Measurements from ENCODE around the gene TUBA3E.
"Not testable (repeated sequence)": the region's sequence is repeated elsewhere in the genome, so short reads cannot be mapped to it uniquely, and the experiment has no call there.

DNA sequence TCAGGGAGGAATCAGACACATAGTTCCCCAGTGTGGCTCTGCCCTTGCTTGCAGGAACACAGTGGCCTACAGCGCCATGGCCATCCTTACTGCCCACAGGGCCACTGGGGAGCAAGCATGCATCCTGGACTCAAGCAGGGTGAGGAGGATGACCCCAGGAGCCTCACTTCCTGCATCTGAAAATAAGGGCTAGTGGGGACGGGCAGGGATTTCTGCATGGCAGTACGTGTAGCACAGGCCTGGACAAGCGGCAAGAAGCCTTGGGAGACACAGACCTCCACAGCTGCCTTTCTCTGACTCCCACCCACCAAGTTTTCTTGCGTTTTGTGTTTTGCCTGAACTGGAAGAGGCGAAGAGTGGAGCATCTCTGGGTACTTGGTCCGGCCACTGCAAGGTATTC lies 35.8 kb downstream of the TUBA3E start:
- TF ChIP-seq, protein P1, sequence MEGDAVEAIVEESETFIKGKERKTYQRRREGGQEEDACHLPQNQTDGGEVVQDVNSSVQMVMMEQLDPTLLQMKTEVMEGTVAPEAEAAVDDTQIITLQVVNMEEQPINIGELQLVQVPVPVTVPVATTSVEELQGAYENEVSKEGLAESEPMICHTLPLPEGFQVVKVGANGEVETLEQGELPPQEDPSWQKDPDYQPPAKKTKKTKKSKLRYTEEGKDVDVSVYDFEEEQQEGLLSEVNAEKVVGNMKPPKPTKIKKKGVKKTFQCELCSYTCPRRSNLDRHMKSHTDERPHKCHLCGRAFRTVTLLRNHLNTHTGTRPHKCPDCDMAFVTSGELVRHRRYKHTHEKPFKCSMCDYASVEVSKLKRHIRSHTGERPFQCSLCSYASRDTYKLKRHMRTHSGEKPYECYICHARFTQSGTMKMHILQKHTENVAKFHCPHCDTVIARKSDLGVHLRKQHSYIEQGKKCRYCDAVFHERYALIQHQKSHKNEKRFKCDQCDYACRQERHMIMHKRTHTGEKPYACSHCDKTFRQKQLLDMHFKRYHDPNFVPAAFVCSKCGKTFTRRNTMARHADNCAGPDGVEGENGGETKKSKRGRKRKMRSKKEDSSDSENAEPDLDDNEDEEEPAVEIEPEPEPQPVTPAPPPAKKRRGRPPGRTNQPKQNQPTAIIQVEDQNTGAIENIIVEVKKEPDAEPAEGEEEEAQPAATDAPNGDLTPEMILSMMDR (optimal IDR thresholded peaks at IDR 0.05 in 1 of 3, IDR thresholded peaks at IDR 0.05 in 1 of 3, conservative IDR thresholded peaks at IDR 0.05 in 1 of 3; ENCODE audit: extremely low read depth in 1 of 3, insufficient read depth in 2 of 3, low read length in 3 of 3), result not testable (repeated sequence)
- TF ChIP-seq EZH2 (IDR thresholded peaks at IDR 0.05; ENCODE audit: low read length), result not testable (repeated sequence)

Measured in keratinocyte (primary cell).